ENCODE measurements around the gene TIMP4.

DNA sequence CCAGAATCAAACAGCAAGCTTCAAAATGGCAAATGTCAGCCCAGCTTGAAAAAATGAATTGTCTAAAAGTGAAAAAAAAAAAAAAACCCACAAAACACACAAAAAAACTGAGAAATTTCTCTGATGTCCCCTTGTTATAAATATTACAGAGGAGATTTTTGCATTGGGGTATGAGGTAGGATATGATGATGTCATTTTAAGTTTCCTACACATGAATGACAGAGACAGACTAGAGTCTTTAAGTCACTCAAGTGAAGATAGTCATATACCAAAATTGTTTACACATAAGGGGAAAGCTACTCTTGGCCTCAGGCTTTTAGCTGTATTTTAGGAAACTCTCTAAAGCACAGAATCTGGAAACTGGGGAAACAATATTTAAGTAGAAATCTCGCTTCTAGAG, 32.9 kb downstream of the TIMP4 start:
- no peak for TF ChIP-seq CTCF (optimal IDR thresholded peaks at IDR 0.05 in 1 of 3, IDR thresholded peaks at IDR 0.05 in 1 of 3, conservative IDR thresholded peaks at IDR 0.05 in 1 of 3; ENCODE audit: extremely low read depth in 1 of 3, insufficient read depth in 2 of 3, low read length in 3 of 3)
- no peak for TF ChIP-seq EZH2 (IDR thresholded peaks at IDR 0.05; ENCODE audit: low read length)
